ENCODE data around the gene GPC4.
"Not testable (repeated sequence)": the region's sequence is repeated elsewhere in the genome, so short reads cannot be mapped to it uniquely, and the experiment has no call there.

The GPC4 gene

DNA sequence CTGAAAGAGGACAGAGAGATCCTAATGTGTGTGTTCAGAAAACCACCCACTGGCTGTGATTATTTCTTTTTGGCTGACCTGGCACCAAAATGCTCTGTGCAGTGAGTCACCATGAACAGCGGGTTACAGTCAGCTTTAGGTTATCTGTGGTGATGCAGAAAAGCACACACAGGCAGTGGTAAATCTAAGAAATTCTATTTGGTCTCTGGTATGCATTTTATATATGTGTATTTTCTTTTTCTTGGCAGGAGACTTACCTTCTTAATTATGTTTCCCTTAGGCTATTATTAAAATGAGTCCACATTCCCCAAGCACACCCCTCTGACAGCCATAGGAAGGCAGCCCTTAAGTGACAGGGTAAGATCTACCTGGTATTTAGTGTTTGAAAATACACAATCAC lies 118.0 kb downstream of the GPC4 start:
- no peak for DNase-seq

DNA sequence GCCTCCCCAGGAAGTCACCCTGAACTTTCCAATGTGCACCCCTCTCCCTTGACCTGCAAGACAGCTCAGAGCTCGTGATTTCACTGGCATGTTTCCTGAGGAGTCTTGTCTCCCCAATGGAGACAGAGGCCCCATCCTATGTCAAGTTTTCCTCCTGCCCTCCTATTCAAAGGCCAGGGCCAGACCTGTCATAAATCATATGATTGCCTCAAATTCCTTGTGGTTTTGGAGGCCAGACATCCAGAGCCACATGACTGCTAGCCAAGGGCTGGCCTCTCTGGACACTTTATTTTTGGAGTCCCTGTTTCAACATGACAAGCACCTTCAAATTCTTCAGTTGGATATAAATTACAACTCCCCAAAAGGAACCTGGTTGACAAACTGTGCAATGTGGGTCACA lies 121.2 kb downstream of the GPC4 start:
- no peak for DNase-seq

DNA sequence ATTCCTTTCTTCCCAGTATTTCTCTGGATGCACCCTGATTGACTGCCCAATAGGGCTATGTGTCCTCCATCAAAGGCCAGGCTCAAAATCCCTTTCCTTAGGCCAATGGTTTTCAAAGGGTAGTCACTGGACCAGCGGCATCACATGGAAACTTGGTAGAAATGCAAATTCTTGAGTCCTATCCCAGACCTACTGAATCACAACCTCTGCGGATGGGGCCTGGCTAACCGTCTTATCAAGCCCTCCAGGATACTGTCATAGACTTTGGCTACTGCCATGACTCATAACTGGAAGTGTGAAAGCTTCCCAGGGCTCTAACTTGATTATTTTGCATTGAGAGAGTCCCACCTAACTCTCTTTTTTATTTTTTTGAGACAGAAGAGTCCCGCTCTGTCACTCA lies 125.2 kb downstream of the GPC4 start:
- no peak for DNase-seq

DNA sequence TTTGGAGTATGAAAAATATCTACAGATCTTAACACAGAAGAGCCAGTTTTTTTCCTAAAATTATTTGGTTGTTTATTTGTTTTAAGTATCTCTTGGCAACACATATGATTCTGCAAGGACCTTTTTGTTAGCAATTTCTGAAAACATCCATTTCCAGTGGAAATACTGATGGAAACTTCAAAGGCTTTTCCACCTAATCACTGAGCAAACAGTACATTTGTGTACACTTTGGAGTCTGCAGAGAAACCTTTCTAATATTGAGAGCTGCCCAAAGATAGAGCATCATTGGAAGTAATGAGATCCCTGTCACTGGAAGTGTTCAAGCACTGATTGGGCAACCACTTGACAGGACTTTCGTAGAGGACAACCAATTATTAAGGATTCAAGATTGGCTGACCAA lies 127.4 kb downstream of the GPC4 start:
- no peak for DNase-seq

DNA sequence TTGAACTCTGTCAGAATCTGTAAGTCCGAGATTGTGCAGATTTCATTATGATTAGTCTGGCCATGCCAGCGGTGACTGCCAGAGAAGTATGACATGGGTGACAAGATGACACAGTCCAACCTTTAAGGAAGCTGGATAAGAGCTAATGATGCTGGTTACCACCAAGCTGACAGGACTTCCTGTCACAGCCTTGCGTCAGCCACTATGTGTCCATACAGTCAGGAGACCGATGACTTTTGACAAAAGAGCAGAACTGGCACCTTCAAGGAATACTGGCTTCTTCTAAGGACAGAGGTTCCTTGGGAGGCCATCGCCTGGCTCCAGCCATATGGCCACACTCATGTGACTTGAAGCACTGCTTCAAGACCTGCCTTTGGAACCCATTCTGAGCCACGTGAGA lies 129.9 kb downstream of the GPC4 start:
- DNase-seq: no peak

DNA sequence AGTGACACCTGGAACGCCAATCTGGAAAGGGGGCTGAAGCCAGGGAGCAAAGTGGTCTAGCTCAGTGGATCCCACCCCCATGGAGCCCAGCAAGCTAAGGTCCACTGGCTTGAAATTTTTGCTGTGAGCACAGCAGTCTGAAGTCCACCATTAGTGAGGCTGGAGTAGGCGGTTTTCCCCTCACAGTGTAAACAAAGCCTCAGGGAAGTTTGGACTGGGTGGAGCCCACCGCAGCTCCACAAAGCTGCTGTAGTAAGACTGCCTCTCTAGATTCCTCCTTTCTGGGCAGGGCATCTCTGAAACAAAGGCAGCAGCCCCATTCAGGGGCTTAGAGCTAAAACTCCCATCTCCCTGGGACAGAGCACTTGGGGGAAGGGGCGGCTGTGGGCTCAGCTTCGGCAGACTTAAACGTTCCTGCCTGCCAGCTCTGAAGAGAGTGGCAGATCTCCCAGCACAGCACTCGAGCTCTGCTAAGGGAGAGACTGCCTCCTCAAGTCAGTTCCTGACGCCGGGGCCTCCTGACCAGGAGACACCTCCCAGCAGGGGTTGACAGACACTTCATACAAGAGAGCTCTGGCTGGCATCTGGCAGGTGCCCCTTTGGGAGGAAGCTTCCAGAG lies 136.1 kb downstream of the GPC4 start:
- not testable (repeated sequence) for DNase-seq

DNA sequence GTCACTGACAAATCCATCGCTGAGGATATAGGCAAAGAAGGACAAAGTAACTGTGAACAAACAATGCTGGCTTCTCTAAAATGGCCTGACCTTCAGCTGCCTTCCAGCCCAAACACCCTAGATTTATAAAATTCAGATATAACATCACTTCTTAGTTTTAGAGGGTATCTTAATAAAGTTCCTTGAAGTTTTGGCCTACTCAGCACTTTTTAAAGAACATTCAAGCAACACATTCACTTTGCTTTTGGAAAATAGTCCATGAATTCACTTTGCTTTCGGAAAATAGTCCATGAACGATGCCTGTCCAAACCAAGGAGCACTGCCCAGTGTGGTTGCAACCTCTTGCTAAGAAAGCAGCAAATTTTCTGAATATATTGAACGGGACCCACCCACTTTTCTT lies 142.1 kb downstream of the GPC4 start:
- DNase-seq: no peak

DNA sequence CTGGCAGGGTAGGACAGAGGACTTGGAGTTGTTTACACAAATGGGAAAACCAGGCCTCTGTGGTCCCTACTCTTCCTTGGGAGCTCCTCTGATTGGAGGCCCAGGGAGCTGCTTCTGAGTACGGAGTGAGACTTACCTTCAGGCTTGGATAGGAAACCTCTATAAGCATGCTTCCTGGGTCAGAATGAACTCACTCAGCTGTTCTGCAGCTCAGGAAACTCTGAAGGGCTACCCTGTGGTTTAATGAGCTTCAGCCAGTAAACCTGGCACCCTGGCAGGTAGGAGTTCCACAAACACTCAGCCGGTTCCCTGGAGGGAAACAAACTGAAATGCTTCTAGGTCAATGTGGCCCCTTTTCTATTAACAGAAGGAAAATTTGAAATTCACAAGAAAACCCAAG lies 146.1 kb downstream of the GPC4 start:
- no peak for DNase-seq

DNA sequence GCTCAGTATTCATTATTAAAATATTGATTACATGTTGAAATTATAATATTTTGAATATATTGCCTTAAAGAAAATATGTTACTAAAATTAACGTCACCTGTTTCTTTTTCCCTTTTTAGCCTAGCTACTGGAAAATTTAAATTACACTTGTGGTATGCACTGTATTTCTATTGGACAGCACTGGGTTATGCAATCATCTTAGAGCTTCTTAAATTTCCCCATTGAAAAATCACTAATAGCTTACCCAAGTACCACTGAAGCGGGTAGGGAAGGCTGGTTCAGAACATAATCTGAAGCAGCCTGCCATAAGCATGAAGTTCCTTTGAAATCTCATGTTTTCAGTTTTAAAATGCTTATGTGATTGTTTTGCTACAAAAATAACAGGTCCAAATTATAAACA lies 147.7 kb downstream of the GPC4 start:
- no peak for DNase-seq

DNA sequence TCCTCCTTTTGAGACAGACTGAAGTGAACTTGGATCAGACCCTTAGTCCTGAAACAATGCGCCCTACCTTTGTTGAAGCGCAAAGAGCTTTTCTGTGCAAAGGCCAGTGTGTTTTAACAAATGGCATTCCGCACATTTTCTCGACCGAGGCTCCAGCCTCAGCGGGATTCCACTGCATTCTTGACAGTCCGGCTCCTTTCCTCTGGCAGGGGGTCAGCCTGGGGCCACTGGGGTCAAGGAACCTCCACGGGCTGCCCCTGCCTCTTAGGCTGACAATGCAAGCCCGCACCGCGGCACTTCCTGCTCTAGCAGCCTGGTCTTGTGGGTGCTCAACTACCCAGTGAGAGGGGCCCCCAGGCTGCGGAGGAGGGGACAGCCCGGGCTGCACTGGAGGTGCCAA lies 150.0 kb downstream of the GPC4 start:
- DNase-seq: no peak

DNA sequence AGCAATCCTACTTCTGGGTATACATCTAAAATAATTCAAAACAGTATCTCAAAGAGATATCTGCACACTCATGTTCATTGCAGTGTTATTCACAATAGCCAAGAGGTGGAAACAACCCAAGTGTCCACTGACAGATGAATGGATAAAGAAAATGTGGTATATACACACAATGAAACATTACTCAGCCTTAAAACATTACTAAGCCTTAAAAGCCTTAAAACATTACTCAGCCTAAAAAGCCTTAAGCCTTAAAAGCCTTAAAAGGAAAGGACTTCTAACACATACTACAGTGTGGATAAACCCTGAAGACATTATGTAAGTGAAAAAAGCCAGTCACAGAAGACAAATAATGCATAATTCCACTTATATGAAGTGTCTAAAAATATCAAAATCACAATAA lies 156.8 kb downstream of the GPC4 start:
- no peak for DNase-seq

DNA sequence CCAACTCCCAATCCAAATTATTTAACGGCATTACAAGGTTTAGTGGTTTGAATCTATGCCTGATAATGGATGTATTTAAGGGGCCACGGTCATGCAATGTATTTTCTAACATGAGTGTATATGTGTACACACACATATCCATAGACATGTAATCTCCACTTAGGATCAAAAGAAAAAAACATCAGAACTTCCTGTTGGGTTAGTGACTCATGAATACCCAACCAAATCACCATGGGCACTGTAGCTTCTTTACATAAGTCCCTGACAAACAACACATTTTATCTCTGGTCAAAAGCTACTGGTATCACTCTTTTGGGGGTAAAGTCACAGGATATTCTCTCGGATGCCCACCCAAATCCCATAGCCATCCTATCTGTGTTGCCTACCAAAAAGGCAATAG lies 160.6 kb downstream of the GPC4 start:
- no peak for DNase-seq

DNA sequence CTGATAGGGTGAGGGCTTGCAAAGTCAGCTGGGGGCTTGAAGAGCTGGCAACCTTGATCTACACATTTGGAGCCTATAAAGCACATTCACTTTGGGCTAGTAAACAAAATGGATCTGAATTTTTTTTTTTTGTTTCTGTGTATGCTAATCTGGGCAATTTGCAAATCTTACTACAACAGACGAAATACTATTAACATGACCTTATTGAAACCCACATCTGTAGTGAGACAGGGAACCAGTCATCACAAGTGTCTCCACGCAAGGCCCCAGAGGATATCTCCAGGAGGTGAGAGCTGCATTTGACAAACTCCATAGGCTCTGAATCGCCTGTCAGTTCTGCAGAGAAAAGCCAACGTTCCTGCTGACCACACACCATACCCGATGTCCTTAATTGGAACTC lies 164.1 kb downstream of the GPC4 start:
- no peak for DNase-seq

DNA sequence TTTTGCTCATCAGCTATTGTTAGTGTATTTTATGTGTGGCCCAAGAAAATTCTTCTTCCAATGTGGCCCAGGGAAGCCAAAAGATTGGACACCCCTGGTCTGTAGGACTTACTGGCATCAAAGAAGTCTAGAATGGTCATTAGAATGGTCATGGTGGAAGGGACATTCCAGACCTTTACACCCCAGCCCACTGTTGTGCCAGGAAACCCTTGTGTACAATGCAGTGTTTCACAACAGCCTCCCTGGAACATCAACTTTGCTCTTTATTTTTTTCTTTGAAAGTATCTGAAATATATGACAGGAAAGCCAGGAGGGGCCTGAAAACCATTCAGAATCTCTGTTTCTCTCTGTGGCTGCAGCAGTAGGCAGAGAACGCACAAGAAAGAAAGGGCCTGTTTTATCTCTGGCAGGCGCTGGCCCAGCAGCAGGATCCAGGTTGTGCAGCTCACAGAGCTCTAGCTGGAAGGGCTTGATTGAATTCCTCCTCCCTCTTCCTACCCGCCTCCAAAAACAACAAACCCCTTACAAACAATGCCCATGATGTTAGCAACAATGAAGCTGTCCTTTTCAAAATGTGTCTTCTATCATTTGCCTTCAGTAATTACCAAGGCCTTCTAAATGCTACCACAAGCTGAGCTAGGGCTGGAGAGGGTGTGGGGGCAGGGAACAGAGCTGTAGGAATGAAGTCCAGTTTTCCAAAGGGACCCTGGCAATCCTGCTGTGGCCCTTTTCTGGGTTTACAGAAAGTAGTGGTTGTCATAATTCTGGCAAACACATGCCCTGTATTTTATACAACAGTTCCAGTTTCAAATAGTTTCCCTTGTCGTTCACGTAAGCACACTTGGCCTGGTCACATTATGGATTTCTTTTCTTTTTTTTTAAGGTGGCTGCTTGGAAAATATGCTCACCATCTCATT lies 164.8 kb downstream of the GPC4 start:
- no peak for DNase-seq

Measured in stimulated activated naive CD4-positive, alpha-beta T cell treated with Interleukin-2 at 50 U/mL for 16 hours (primary cell).